OCI-LY1 (cell line): ENCODE data around the gene ERBB4.

Experiments
- CTCF ChIP-seq: fragments of 200-600 bp; sonication (generic), shearing (Covaris generic); IDR thresholded peaks from 2 replicates; pipeline ENCODE4 v1.5.1; 2017; ENCODE audit warnings: mild to moderate bottlenecking, antibody characterized with exemption, low read length, moderate library complexity, mixed read lengths
- EZH2 ChIP-seq: fragments of 200-600 bp; sonication (generic), shearing (Covaris generic); IDR thresholded peaks from 2 replicates; pipeline ENCODE4 v1.8.0; 2017; ENCODE audit warnings: borderline replicate concordance, mixed run types, mild to moderate bottlenecking, antibody characterized with exemption, low read length, moderate library complexity, mixed read lengths

- no peak for TF ChIP-seq CTCF
- TF ChIP-seq EZH2 = no peak
These were observed 200.9 kb downstream of the ERBB4 start for GRCh38 chr2:212337486-212338343.
